Non-pigmented ciliary epithelial cell (primary cell): ENCODE measurements around the gene RHBDL2.
"Not testable (repeated sequence)": the region's sequence is repeated elsewhere in the genome, so short reads cannot be mapped to it uniquely, and the experiment has no call there.

Experiments used
- DNase-seq: peaks from one replicate; pipeline ENCODE4 v3.0.0-alpha.2; 2010; ENCODE audit warnings: low read depth

RHBDL2 gene

DNA sequence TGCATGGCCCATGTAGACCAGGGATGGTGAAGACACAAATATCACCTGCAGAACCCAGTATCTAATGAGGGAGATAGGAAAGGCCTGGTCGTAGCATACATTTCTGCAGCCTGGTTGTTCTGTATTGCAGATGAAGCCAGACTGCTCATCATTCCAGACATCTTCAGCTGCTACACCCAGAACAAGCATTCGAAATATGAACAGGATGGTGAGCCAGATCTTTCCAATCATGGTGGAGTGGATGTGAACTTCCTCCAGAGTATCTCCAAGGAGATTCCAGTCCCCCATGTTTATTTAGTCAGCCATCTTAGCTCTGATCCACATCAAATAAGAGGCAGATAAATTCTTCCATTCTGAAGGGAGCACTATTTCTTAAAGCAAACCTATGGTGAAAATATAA lies 65.8 kb downstream of the RHBDL2 start:
- DNase-seq: no peak

DNA sequence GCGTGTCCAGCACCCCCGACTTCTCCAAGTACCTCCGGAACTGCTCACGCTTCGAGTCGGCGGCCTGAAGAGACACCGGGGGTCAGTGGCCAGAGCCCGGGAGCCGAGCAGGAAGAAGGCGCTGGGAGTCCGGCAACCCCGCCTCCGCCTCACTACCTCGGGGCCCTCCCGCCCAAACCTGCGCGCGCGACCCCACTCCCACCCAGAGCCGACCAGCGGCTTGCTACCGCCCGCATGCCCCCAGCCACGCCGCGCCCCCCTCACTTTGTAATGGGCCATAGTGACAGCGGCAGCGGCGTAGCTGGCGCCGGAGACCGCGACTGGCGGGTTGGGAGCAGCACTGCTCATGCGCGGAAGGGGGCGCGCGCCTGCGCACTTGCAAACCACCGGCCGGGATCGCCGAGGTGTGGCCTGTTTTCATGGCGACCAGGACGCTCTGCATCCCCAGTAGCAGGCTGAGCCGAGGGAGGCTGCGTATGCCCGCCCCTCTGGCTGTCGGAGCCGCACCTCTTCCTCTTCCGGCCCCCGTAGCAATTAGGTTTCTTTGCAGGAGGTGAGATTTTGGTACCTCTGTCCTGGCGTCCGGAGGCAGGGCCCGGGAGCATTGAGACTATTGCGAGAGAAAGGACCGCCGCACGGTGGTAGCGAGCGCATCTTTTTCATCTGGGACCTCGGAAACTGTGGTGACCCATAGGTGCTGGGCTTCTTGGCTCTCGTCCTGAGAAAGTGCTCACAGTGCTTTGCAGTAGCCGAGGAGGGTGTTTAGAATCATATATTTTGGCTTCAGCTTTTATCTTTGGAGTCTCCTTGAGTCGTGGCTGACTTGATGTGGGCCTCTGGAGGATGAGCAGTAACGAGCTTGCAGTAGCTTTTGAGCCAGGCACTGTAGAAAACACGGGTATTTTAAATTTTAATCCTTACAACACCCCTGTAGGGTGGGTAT lies 68.3 kb downstream of the RHBDL2 start, which contains the start of gene MYCBP:
Gene MYCBP, minus strand, starts transcription at position 322 of the 943 bp plus-strand sequence. Its CDS starts 43 bp downstream, at position 279.
- peak; percentile 78 for DNase-seq

DNA sequence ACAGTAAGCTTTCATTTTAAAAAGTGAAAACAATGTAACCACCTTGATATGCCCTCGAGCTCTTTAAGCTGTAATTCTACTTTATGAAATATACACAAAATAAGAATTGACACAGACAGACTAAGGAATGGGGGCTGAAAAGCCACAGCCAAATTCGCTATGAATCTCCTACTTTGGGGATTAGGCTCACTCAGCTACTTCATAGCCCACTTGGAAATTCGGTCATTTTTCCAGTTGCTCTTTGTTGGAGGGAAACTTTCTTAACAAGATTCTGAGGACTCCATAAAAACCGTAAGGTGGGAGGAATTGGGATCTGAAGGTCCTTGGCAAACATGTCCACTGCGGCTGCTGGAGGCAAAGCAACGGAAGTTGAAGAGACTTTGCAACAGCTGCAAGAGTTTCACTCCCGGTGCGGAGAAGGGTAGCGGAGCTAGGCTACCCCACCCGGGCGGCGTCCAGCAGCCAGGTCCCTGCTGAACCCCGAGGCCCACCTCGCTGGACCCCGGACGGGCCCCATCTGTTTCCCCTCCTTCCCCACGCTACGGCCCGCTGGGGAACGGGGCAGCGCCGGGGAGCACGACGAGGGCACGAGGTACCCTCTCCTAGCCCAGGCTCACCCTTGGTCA lies 69.1 kb downstream of the RHBDL2 start:
- no peak for DNase-seq

DNA sequence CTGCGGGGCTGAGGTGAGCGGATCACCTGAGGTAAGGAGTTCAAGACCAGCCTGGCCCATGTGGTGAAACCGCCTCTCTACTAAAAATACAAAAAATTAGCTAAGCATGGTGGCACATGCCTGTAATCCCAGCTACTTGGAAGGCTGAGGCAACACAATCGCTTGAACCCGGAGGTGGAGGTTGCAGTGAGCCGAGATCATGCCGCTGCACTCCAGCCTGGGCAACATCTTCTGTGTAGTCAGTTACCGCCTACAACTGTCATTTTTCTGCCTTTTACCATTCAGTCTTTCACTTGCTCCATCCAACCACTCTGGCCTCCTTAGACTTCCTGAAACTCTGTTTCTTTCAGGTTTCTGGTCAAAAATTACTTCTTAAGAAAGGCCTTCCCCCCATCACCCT lies 70.6 kb downstream of the RHBDL2 start:
- DNase-seq: no peak

DNA sequence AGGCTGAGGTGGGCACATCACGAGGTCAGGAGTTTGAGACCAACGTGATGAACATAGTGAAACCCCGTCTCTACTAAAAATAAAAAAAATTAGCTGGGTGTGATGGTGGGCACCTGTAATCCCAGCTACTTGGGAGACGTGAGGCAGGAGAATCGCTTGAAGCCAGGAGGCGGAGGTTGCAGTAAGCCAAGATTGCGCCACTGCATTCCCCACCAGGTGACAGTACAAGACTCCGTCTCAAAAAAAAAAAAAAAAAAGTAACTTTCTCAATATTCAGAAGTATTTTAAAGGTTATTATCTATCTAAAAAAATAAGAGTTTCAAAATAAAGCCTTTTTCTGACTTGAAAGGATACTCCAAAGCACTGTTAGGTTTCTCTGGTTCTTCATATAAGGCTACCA lies 74.4 kb downstream of the RHBDL2 start:
- no peak for DNase-seq

DNA sequence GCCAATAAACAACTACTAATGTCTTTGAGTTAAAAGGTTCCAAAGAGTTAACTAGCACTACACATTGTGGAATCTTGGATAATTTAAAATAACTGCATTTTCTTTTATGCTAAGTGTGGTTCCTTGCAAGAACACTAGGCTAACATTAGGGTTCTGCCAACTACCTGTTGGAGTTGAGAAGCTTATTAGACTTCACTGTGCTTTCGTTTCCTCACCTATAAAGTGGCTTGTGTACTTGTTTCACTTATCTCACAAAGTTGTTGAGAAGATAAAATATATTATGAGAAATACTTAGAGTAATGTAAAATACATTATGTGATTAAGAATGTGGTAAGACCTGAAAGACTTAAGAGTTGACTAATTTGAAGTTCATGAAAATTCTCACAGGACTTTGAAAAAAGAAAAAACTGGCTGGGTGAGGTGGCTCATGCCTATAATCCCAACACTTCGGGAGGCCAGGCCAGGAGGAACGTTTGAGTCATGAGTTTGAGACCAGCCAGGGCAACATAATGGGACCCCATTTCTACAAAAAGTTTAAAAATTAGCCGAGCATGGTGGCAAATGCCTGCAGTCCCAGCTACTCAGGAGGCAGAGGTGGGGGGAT lies 76.4 kb downstream of the RHBDL2 start:
- DNase-seq: no peak

DNA sequence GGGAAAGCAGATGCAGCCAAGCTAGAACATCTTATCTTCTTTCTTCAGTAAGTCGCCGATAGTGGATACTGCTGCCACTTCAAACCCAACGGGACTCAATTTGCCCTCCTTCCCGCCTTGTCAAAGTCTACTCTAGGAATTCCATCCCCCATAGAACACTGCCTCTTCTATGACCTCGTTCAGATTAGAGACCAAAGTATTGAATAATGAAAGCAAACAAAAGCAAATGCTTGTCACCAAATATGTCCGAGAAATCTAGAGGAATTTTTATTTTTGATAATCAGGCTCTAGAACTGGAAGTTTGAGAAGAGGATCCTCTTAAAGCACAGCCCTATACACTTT lies 81.2 kb downstream of the RHBDL2 start:
- DNase-seq: no peak

DNA sequence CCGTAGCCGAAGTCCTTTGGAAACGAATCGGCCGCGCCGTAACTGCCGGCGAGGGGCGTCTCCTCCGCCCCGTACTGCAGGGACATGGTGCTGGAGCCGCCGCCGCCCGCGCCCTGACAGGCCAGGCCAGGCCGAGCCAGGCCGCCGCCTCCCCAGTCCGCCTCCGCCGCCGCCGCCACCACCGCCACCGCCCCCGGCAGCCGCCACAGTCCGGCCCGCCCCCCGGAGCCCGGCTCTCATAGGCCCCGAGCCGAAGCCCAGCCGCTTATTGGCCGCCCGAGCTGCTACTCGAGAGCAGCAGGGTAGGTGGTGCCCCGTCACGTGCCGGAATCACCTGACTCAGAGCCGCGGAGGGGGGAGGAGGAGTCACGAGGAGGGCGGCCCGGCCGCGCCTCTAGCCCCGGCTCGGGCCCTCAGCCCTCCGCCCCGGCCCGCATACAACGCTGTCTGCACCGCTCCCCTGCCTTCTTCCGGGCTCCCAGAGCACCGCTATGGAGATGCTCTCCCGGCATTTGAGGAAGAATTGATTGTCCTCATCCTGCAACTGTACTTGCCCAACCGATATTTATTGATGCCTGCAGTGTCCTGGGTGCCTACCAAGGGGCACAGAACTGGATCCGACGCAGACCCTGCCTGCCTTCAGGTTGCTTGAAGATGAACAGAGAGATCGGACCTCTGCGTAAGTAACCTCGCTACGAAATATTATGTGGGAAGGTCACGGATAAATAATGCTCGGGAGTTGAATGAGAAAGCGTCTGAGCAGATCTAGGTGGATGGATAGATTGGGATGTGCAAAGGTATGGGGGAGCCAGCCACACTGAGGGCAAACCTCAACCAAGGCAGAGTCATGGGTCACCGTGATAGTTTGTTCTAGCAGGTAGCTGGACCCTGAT lies 81.8 kb downstream of the RHBDL2 start, which contains the start of gene RRAGC:
Gene RRAGC, minus strand, starts transcription at position 212 of the 893 bp plus-strand sequence. Its CDS starts 126 bp downstream, at position 86.
- peak; percentile 82 for DNase-seq

DNA sequence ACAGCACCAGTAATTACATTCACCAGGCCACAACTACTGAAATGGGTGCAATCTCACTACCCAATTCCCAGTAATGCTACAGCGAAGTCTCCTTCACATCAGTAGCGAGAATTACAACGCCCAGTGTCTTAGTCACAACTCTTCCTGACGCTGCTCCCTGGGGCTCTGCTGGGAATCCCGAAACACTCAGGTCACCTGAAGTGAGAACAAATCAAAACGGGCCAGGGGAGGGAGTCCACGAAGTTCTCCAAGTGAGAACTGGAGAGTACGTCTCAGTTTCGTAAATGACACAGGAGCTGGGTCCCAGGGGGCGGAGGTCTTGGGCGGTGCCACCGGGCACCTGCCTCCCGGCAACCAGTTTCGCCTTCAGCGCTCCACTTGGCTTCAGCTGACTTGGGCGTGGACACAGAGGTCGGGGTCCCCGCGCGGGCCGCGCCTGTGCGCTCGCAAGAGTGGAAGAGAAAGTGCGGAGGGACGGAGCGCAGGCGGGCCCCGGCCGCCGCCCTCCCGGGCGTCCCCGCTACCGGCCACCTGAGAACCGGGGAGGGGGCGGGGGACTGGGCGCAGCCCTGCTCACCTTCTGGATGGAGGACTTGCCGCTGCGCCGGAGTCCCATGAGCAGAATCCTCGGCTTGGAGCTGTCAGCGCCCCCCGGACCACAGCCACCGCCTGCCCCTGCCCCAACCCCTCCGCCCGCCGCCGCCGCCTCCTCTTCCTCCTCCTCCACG lies 82.6 kb downstream of the RHBDL2 start:
- DNase-seq: peak; percentile 30

DNA sequence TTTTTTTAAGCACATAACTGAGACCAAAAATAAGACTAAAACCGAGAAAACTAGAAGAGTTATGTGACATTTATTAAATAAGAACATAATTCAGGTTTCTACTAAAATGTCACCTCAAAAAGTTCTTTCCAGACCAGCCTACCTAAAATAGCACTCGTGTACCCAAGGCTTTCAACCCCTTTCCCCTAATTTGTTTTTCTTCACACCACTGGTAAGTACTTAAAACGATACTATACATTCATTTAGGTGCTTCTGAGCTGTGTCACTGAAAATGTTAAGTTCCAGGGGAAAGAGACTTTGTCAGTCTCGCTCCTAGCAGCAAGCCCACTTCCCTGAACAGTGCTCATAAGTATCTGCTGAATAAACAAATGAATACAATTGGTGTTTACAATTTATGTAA lies 88.8 kb downstream of the RHBDL2 start:
- DNase-seq: no peak

DNA sequence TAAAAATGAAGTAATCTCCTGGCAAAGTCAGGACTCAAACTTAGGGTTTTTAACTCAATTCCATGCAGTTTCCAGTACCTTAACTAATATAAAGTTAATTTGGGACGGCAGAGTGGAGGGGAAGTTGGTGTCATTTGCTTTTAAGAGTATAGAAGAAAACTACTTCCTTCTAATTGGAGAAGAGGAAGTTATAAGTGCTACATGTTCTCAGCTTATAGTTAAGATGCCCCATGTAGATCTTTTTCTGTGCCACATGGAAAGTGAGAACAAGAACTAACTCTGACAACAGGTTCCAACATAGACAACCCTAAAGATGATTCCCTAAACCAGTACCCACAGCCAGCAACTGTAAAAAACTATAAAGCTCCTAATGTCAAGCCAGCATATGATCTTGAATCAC lies 93.6 kb downstream of the RHBDL2 start:
- no peak for DNase-seq

DNA sequence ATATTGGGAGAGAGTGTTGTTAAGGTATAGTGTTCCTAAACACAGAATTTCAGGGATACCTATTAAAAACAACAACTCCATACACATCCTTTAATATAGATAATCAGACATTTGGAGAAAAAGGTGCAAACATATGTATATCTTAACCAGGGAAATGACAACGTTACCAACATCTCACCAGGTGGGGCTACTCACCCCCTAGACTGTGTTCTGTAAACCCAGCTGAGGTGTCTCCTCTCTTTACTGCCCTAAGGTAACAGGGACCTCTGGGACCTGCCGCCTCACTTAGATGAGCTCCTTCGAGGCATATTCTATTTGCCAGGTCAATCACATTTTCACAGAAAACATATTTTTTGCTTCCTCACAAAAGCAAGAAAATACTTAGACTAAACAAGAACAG lies 95.4 kb downstream of the RHBDL2 start:
- DNase-seq: no peak

DNA sequence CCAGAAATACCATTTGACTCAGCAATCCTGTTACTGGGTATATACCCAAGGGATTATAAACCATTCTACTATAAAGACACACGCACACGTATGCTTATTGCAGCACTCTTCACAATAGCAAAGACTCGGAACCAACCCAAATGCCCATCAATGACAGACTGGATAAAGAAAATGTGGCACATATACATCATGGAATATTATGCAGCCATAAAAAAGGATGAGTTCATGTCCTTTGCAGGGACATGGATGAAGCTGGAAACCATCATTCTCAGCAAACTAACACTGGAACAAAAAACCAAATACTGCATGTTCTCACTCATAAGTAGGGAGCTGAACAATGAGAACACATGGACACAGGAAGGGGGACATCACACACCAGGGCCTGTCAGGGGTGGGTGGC lies 96.5 kb downstream of the RHBDL2 start:
- DNase-seq: not testable (repeated sequence)

DNA sequence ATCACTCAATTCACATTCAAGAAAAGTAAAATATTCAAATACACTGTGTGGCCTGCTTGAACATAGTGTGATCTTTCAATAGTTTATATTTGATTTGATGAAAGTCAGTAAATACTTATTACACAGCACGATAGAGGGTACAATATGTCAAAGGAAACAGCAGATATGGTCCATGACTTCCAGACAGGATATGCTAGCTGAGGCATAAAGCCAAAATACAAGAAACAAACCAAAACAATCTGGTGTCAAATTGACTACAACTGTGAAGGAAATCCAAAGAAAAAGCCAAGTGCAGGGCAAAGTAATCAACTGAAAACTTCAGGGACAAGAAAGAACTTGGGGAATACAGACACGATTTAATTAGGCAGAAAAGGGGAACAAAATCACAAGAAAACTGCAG lies 101.3 kb downstream of the RHBDL2 start:
- DNase-seq: no peak

DNA sequence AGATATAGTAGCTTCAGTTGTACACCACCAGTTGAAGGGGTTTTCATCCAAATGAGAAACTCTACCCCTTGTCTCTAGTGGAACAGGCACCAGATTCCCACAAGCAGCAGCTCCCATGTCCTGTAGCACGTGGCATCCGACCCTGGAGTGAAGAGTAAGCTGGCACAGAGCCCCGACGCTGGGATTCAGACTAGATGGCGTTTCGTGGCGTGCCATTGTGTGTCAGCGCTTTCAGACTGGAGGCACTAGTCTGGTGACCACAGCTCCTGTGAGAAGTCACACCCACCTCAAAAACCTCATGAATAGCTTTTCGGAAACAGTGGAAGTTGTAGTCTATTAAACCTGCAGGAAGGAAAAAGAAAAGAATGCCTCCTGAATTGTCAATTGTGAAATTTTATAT lies 102.3 kb downstream of the RHBDL2 start:
- DNase-seq: no peak

DNA sequence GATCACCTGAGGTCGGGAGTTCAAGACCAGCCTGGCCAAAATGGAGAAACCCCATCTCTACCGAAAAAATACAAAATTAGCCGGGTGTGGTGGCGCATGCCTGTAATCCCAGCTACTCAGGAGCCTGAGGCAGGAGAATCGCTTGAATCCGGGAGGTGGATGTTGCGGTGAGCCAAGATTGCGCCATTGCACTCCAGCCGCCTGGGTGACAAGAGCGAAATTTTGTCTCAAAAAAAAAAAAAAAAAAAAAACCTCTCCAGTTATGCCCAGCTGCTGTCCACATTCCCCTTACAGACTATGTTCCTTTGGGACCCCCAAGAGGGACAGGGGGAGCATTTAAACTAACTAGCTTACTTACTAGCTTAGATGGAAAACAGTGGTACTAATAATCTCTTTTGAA lies 105.3 kb downstream of the RHBDL2 start:
- DNase-seq: not testable (repeated sequence)
